ENCODE data around the gene TRIML2.

Gene TRIML2, protein sequence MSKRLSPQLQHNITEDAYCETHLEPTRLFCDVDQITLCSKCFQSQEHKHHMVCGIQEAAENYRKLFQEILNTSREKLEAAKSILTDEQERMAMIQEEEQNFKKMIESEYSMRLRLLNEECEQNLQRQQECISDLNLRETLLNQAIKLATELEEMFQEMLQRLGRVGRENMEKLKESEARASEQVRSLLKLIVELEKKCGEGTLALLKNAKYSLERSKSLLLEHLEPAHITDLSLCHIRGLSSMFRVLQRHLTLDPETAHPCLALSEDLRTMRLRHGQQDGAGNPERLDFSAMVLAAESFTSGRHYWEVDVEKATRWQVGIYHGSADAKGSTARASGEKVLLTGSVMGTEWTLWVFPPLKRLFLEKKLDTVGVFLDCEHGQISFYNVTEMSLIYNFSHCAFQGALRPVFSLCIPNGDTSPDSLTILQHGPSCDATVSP

DNA sequence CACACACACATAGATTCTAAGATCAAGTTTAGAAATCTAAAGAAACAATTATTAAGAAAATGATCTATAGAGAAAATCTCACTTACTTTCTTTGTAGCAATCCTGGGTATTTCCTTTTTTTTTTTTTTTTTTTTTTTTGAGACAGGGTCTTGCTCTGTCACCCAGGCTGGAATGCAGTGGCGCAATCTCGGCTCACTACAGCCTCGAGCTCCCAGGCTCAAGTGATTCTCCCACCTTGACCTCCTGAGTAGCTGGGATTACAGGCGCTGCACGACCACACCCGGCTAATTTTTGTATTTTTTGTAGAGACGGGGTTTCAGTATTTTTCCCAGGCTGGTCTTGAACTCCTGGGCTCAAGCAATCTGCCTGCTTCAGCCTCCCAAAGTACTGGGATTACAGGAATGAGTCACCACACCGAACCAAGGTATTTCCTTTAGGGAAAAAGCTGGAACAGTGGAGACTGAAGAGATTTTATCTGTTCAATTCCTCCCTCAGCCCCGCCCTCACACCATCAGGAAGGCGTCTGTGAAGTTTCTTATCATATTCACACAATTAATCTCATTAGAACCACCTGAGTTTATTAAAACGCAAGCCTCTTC lies at the start of gene TRIML2:
Gene TRIML2 (minus strand): TSS at position 447 of the 599 bp plus-strand sequence. CDS start 4,235 bp downstream, outside the sequence.
- DNase-seq = no peak

DNA sequence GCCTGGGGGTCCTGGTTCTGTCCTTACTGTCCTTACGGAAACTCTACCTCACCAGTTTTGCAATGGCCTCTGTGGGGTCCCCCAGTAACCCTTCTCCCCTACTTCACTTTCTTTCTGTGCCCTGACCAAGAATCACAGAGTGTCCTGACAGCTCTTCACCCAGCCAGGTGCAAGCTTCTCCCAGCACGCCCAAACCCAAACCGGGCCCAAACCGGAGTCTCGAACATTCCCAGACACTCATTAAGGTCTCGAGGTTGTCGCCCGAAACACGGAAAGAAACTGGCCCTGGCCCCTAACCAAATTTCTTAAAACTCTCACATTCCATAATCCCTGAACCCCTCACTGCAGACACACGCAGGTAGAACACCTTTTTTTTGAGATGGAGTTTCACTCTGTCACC lies 48.9 kb upstream of the TRIML2 start:
- DNase-seq = no peak

DNA sequence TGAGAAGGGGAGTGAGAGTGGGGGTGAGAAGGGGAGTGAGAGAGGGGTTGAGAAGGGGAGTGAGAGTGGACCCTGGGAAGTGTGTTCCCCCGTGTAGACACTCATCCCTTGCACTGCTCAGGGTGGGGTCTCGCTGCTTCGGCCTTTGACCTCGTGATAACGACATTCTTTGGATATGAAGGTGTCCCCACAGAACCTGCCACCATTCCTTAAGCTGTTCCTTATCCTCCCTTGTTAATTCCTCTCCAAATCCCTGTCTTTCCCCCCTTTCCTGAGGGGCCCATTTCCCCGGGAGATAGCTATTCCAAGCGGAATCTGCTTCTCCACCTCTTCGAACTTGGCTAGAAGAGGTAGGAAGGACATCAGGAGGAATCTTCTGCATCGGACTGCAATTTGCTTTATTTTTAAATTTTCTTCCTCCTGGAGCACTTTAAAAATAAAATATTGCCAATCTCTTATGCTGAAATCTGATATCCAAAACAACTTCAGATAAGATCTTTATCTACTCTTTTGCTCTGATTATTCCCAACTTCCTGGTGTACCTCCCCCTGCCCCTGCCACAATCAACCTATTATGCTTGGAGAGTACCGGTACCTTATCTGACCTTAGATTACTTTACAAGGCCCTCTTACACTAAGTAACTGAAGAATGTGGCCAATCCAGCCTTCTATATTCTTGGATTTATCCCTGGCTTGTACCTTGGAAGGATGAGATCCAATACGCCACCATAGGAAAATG lies 45.4 kb upstream of the TRIML2 start:
- no peak for DNase-seq

DNA sequence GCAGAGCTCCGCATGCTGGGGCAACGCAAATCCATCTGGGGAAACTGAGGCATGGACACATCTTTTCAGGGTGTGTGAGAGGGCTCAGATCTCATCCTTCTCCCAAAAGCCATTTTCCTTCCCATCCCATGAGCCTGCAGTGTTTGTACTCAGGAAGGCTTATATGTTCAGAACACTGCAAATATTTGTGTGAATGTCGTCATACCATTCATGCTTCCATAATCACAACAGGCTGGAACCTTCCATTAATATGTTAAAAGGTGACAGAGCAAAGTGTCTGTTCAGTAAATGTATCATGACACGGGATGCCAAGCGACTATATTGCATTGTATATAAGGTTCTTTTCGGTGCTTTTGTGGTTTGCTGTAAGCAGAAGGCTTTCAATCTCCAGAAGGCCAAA lies 38.4 kb upstream of the TRIML2 start:
- DNase-seq = no peak

DNA sequence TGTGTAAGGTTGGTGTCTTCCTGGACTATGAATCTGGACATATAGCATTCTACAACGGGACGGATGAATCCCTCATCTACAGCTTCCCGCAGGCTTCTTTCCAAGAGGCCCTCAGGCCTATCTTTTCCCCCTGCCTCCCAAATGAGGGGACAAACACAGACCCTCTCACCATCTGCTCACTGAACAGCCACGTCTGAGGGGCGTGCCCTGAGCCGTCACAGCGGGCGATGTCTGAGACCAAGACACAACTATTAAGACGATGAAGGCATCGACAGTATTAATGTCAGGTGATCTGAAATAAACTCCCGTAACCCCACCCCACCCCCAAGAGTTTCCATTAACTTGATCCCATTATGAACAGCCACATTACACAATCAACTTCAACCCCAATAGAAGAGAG lies 37.8 kb upstream of the TRIML2 start:
- no peak for DNase-seq

DNA sequence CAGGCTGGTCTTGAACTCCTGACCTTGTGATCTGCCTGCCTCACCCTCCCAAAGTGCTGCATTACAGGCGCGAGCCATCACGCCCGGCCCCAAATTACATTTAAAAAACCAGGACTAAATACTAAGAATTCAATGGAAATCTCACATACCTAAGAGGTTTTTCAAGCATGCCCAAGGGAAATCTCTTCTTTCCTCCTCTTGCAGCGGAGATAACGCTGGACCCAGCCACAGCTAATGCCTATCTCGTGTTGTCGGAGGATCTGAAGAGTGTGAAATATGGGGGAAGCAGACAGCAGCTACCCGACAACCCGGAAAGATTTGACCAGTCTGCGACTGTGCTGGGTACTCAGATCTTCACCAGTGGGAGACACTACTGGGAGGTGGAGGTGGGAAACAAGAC lies 37.2 kb upstream of the TRIML2 start:
- no peak for DNase-seq

DNA sequence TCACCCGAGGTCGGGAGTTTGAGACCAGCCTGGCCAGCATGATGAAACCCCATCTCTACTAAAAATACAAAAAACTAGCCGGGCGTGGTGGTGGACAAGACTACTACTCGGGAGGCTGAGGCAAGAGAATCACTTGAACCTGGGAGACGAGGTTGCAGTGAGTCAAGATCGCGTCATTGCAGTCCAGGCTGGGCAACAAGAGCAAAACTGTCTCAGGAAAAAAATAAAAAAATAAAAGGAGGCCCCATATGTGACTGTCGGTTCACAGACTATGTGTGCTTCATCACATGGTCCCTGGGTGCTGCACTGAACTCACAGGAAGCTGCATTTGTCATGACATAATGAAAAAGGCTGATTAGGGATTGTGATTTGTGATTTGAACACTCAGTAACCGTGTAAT lies 36.2 kb upstream of the TRIML2 start:
- no peak for DNase-seq

DNA sequence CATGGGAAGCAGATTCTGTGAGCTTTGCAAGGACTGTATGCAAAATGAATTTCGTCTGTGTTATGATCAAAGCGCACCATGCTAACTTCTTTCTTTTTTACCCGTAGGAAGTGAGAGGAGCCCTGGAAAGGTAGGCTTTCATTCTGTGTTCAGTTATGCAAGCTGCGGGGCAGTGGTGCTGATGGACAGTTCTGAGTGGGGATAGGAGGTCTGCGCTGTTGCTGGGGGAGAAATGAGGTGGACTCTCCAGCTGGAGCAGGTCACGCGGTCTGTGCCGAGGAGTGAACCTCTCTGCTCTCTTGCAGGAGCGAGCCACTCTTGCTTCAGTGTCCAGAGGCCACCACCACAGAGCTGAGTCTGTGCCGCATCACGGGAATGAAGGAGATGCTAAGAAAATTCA lies 34.3 kb upstream of the TRIML2 start:
- no peak for DNase-seq

DNA sequence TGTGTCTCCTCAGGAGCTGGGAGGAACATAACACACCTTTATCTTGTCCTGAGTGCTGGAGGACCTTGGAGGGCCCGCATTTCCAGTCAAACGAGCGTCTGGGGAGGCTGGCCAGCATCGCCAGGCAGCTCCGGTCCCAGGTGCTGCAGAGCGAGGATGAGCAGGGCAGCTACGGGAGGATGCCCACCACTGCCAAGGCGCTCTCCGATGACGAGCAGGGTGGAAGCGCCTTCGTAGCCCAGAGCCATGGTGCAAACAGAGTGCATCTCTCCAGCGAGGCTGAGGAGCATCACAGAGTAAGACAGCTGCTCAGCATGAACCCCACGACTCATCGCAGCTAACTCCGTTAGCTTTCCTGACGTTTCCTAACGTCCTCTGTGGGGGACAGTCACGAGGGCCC lies 30.3 kb upstream of the TRIML2 start:
- DNase-seq = no peak

DNA sequence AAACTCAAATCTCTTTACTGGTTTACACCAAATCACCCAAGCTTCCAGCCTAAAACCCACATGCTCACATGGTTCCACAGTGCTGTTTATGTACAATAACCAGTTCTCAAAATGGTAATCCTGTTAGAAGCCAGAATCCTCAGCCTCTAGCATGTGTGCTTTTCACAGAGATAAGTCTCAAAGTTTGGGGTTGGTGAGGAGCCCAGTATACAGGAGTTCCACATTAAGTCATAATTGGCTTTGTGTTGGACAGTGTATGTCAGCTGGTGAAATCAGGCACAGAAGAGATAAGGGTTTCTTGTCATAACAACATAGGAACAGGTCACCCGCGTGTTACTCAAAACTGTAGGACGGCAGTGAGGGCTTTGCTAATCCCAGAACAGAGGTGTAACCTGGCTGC lies 29.7 kb upstream of the TRIML2 start, which contains the start of gene TRIML1:
Gene TRIML1 (plus strand): TSS at position 301 of the 400 bp plus-strand sequence. CDS start 118 bp downstream, outside the sequence.
- no peak for DNase-seq

DNA sequence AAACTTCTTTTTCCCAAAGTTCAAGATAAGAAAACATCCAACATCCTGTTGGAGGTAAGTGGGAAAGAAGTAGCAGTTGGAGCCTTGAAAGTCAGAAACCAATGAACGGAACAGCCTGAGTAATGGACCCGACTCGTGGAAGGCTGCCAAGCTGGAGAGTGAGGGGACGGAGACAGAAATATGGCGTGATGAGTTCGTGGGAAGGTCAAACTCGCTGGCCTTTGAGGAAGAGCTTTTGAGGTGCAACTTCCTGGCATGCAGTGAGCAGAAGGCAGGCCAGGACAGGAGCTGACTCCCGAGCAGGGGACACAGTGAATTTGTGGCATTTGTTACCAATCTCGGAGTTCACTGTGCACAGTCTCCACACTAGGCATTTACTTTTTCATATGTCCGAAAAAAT lies 28.8 kb upstream of the TRIML2 start:
- no peak for DNase-seq

DNA sequence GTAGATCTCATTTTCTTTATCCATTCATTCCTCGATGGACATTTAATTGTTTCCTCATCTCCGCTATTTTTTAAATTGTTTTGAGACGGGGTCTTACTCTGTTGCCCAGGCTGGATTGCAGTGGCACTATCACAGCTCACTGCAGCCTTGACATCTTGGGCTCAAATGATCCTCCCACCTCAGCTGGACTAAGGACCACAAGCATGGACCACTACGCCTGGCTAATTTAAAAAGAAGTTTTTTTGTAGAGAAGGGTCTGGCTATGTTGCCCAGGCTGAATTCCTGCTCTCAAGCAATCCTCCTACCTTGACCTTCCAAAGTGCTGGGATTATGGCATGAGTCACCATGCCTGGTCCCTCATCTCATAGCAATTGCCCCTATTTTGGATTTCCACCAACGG lies 22.8 kb upstream of the TRIML2 start:
- DNase-seq = no peak

DNA sequence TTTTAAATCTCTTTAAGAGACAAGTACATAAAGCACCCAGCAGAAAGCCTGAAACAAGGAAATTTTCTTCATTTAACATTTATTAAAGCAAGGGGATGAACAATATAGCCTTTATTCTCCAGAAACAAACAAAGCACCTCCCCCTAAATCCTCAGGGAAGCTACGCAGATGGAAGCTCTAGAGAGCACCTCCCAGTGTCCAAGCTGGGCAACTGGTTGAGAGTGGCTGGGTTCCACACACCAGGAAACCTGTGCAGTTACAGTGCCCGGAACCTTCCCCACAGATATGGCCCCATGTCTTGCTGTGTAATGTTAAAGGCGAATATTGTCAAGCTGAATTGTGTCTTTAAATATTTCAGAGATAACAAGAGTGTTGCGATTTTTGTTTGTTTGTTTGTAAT lies 21.0 kb upstream of the TRIML2 start:
- no peak for DNase-seq

DNA sequence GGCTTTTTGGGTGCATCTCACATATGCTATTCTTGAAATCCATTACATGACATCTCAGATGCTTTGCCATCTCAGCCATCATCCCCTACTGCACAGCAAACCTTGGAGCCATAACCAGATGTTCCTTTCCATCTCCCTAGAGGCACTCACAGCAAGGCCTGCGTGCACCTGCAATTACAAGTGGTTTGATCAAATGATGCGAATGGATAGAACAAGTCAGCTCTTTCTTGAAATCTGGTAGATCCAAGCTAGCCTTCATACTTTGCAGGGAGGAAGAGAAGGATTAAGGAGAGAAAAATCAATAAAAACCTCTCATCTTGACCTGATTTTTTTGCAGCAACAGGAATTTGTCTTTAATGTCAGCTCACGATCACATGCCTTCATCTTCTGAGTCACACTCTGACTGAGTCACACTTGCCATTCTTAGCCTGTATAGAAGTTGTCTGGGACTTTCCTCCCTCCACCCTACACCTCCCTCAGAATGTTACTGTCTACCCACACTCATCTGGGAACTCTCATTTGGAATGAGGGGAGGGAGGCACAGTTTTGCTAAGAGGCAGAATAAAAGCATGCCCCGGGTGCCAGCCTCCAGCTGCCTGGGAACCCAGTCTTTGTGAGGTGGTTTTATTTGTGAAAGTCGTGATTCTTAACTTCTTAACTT lies 17.9 kb upstream of the TRIML2 start:
- DNase-seq = no peak

DNA sequence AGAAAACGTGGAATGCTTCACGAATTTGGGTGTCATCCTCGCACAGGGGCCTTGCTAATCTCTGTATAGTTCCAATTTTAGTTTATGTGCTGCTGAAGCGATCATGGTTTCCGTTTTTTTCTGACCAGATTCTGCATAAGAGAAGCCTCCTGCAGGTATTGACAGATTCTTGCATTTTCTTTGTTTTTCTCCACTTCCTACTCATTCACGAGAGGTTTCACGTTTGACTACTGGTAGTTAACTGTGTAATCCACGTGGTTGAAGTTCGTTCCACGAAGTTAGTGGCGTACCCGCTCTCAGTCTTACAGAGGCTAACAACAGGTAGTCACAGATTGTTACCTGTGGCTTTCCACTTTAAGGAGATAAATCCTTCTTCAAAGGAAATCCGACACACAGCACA lies 12.1 kb upstream of the TRIML2 start:
- no peak for DNase-seq

DNA sequence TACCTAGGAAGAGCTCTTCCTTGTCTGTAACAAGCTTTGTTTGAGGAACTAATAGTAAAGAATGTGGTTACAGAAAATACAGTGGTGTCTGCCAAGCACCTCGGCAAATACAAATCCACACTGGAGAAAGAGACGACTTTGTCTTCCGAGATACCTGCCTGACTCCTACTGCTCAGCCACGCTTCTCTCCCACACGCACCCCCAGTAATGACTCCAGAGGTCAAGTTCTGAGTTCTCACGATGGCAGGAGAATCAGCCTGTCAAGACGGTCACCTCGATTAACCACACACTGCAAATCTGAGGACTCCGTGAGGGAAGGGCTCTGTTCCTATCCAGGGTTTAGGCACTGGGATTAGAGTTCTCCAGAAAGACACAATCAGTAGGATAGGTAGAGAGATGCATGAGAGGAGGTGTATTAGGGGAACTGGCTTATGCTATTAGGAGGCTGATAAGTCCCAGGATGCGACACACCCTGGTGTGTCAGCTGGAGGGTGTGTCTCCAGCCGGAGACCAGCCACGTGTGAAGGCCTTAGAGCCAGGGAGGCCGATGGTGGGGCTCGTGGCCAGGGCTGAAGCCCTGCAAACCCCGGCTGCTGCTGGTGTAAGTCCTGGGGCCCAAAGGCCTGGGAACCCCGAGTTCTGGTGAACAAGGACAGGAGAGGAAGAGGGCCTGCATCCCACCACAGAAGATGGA lies 8.4 kb upstream of the TRIML2 start:
- no peak for DNase-seq

DNA sequence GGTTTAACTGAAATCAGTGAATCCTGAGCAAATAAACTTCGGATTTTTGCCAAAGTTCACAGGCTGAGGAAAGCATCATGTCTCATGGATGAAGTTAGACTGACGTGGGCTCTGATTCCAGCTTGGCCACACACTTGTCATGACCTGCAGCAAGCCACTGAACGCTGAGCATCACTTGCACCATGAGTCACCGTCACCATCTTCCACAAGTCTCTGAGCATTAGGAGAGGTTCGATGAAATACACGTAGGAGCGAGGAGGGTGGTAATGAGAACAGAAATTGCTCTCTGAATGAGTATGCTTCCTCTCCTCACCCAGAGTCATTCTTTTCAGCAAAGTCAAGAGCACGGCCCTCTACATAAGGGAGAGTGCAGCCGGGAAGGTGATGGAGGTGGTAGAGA lies 3.8 kb upstream of the TRIML2 start:
- DNase-seq = no peak

DNA sequence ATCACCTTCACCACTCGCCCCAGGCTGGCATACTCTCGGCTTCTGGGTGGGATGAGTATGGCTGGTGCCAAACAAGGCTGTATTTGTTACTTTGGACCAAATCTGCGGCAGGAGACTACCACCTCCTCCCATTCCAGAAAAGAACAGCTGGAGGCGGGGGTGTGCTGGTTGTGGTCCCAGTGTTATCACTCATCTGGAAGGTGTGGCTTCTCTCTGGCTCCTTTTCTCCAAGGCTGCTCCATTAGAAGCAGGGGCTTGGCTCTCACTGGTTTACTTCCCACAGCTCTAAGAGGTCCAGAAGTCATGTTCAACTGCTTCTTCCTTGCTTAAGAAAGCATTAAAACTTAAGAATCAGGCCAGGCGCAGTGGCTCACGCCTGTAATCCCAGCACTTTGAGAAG lies 2.6 kb upstream of the TRIML2 start:
- DNase-seq = no peak

DNA sequence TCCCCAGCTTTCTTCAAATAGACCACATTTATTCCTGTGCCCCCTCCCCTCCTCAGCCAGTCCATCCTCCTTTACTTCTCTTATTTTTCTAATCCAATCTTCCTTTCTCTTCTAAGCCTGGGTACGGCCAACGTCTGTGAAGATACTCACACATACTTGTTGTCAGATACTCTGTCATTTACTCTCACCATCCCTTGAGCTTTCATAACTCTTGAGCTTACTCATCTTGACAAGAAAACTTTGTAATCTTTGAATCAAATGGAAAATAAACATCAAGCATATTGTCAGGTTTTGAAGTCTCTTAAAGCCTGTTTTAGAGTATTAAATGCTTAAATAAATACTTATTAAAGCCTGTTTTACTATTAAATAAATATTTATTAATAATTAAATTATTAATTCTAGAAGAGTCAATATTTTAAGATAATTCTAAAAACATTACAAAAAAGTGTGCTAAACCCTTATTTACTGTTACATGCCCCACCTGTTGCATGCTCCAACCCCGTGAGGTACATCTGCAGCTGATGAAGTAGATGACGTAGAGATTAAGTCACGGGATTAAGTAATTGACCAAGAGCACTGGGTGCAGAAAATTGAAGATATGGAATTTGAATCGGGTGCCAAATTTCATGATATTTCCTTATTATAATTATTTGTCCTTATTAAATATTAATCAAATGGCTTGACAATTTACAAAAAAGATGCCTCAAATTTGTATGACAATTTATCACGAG lies 1.5 kb upstream of the TRIML2 start:
- DNase-seq = no peak

DNA sequence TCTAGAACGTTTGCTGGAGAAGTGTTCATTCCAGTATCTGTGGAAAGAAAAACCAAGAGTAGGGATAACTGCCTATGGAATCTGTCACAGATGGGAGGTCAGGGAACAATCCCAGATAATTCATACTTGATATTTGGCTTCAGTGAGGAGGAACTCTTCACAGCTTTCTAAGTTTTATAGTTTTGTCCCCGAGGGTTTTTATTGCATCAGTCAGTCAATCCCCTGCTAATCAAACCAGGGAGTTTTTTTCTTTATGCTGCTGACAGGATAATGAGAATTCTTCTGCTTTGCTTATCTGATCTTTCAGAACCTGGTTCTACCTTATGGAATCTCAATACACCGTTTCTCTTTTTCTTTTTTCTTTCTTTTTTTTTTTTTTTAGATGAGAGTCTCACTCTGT lies 633 bp upstream of the TRIML2 start:
- no peak for DNase-seq

DNA sequence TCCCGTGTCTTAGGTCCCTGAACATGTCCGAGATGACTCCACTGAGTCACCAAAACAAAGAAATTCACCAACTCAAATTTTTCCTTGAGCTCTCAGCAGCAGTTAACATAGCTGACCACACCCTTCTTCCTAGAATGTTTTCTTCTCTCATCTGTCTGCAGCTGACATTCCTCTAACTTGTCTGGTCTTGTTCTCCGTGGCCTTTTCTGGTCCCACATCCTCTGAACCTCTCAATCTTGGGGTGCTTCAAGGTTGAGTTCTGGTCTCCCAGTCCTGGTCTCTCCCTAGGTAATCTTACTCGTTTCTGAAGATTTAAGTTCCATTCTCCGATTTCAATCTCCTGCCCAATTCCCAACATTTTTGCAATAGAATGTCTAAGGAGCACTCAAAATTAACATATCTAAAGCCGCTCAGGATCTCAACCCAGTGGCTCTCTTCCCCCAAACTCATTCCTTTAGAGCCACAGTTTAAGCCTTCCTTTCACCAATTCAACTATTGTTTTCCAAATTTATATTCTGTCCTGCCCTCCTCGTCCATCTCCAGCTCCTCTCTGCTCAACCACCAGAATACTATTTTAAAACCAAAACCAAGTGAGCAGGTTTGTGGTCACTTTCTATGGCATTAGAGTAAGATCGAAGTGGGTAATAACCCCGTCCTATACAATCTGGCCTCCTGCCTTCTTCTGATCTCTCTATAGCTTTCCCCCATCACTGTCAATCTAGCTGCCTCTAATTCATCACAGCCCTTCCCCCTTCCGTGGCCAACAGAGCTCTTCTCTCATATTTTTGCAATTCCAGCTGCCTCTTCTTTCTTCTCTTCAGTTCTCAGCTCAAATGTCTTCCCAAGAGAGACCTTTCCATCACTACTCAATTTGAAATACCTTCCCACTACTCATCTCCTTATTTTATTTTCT lies 1.2 kb downstream of the TRIML2 start:
- no peak for DNase-seq
